ENCODE results near the gene ADAM15.

- TF ChIP-seq CTCF (IDR thresholded peaks at IDR 0.05) (no peak), POLR2A (IDR thresholded peaks at IDR 0.05) (no peak), POLR2AphosphoS5 (IDR thresholded peaks at IDR 0.05) (no peak), EP300 (IDR thresholded peaks at IDR 0.05) (no peak)
Observed at GRCh38 chr1:155104605-155105534, 53.8 kb downstream of the ADAM15 start.
